T-helper 1 cell treated with Interleukin-12 subunit alpha and Interleukin-12 subunit beta and Interleukin-4 antibody, amounts not matched to agents 30 ng/mL and 1 ng/mL, for 36 hours (primary cell): ENCODE data around the gene ANKRD33. TPM values are rescaled to one million over a fixed set of nuclear protein-coding genes. Genes with fewer than 3 reads are reported as not detected.

ENCODE experiments used
- intact Hi-C: fragments of 100-400 bp; cut with micrococcal nuclease; formaldehyde crosslinking; loops from one replicate; pipeline ENCODE4 v1.15.1; 2024
- total RNA-seq: library from RNA; stranded (reverse); gene quantifications from 2 replicates; pipeline ENCODE4 v1.2.3, GENCODE V29; 2022

ANKRD33 gene
- total RNA-seq, 1 donor from 2014 or later = not detected

- intact Hi-C loops = no loop called here
Measured at GRCh38 chr12:51874000-51874399, 13.9 kb upstream of the ANKRD33 start.

GRCh38 chr12:51874486-51874885 is 13.4 kb upstream of the ANKRD33 start:
- intact Hi-C loops = no loop called here

- intact Hi-C loops = no loop called here
Measured at GRCh38 chr12:51879102-51879501, 8.8 kb upstream of the ANKRD33 start.

DNA sequence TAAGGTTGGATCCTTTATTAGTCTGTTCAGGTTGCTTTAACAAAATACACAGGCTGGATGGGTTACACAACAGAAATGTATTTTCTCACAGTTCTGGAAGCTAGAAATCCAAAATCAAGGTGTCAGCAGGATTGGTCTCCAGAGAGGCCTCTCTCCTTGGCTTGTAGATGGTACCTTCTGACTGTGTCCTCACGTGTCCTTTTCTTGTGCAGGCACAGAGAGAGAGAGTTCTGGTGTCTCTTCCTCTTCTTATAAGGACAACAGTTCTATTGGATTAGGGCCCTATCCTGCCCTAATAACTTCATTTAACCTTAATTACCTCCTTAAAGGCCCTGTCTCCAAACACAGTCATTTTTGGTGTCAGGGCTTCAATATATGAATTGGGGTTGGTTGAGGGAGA is 4.6 kb upstream of the ANKRD33 start:
- intact Hi-C loops = no loop called here

DNA sequence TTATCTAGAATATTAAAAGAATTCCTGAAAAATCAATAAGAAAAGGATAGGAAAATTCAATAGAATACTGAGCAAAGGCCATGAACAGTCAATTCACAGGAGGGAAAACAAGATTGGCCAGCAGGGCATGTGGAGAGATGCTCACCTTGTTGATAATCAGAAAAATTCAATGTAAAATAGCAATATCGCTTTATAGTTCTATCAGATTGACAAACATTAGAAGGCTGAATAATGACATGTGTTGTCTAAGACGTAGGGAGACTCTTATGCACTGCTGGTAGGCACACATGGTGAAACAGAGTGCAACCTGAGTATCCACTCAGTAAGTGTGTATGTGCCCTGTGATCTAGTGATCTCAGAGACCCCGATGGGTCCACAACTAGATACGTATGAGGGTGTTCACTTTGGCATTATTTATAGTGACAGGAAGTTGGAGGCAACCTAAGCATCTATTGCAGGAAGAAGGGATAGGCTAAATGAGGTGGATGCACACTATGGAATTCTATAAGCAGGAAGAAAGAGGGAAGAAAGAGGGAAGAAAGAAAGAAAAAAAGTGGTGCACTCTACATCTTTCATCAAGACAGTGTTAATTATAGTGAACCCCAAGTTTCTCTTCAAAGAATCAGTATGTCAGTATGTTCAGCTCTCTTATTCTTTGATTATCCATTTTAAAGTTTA is 3.8 kb upstream of the ANKRD33 start:
- intact Hi-C loops = no loop called here

- intact Hi-C loops = loop anchor here (5.0 kb wide), 1 partner anchor 88 kb away; no protein-coding TSS in a partner anchor
Measured at GRCh38 chr12:51884676-51885229, 3.1 kb upstream of the ANKRD33 start.

DNA sequence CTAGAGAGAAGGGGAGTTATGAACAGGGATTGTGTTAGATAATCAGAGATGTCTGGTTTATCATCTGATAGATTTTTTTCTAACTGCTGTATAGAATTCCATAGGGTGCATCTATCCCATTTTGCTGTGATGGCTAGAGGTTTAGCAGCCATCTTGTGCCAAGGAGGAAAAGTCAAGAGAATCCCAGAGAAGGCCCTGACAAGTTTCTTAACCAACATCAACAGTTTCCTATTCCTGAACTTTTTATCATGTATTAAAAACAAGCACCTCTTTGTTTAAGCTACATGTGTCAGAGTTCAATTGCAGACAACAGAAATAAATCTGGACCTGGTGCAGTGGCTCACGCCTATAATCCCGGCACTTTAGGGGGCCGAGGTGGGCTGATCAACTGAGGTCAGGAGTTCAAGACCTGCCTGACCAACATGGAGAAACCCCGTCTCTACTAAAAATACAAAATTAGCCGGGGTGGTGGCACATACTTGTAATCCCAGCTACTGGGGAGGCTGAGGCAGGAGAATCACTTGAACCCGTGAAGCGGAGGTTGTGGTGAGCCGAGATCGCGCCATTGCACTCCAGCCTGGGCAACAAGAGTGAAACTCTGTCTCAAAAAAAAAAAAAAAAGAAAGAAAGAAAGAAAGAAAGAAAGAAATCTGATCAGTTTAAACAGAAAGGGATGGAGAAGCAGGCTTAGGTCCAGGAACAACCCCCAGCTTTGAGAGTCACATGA is 2.4 kb upstream of the ANKRD33 start:
- intact Hi-C loops = loop anchor here (5.0 kb wide), 1 partner anchor 87 kb away; no protein-coding TSS in a partner anchor

GRCh38 chr12:51886021-51886710 is 1.7 kb upstream of the ANKRD33 start:
- intact Hi-C loops = loop anchor here (5.0 kb wide), 1 partner anchor 86 kb away; no protein-coding TSS in a partner anchor

DNA sequence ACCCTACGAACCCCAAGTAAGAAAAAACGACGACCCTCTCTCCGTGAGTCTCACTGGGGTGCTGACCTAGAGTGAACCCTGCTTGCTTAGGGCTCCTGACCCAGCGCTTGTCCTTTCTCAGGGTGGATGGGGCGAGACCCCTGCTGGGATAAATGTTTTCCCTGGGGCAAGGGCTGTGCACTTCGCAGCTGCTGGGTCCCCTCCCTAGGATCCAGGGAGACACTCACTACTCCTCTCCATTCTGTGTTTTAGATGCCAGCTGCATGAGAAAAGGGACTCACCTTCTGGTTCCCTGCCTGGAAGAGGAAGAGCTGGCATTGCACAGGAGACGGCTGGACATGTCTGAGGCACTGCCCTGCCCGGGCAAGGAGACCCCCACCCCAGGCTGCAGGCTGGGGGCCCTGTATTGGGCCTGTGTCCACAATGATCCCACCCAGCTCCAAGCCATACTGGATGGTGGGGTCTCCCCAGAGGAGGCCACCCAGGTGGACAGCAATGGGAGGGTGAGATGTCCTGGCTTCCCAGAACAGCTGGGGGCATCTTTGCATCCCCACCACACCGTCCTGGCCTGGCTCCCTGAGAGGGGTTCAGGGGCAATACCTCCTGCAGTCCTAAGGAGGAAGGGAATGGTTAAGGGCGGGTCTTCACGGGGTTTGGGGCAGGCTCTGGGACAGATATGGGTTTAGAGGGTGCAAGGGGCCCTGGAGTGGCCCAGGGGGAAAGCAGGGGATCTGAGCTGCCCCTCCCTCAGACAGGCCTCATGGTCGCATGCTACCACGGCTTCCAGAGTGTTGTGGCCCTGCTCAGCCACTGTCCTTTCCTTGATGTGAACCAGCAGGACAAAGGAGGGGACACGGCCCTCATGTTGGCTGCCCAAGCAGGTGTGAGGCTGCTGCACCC is 663 bp downstream of the ANKRD33 start:
- intact Hi-C loops = loop anchor here (5.0 kb wide), 1 partner anchor 84 kb away; no protein-coding TSS in a partner anchor

DNA sequence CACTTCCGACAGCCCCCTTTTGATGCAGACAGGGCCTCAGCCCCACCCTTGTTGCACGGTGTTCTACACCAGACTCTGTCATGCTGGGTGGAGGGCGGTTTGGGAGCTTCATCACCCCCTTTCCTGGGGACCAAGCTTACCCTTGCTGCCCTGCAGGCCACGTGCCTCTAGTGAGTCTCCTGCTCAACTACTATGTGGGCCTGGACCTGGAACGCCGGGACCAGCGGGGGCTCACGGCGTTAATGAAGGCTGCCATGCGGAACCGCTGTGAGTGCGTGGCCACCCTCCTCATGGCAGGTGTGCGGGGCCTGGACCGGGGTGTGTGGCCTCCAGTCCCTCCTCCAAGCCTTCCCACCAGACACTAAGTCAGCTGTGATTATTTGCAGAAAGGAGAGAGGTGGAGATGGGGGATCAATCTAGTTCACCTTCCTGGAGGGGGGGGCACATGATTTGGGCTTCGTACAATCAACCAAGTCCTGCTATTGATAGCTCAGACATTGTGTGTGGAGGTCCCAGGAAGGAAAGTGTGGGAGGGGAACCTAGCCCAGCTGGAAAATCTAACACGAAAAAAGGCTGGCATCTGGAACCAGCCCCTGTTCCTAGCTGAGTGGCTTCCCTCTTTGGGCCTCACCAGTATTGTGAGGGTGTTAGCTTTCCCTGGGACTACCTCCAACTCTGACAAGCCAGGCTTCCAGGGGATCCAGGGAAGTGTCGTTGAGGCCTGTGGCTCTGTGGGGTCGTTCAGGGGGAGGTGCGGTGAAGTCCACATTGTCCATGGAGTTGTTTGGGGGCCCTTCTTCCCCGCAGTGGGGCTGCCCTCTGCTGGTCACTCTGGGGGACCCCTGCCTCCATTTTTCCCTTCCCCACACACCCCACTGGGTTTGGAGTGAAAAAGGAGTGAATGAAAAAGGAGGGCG is 1.6 kb downstream of the ANKRD33 start:
- intact Hi-C loops = loop anchor here (5.0 kb wide), 1 partner anchor 83 kb away; no protein-coding TSS in a partner anchor

GRCh38 chr12:51890133-51890464 is 2.2 kb downstream of the ANKRD33 start:
- intact Hi-C loops = no loop called here

DNA sequence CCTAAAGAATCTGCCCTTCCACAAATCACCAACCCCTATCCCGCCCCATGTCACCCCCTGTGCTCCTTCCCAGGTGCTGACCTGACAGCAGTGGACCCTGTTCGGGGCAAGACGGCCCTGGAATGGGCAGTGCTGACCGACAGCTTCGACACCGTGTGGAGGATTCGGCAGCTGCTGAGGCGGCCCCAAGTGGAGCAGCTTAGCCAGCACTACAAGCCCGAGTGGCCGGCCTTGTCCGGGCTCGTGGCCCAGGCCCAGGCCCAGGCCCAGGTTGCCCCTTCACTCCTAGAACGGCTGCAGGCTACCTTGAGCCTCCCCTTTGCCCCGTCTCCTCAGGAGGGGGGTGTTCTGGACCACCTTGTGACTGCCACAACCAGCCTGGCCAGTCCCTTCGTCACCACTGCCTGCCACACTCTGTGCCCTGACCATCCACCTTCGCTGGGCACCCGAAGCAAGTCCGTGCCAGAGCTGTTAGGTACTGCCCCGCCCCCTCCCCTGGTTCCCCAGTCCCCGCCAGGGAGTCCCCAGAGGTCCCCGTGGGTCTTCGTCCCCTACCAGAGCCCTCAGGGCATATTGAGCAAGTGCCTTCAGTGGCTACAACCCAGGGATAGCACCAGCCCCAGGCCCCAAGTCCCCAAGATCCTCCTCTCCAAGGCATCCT is 2.7 kb downstream of the ANKRD33 start:
- intact Hi-C loops = no loop called here

DNA sequence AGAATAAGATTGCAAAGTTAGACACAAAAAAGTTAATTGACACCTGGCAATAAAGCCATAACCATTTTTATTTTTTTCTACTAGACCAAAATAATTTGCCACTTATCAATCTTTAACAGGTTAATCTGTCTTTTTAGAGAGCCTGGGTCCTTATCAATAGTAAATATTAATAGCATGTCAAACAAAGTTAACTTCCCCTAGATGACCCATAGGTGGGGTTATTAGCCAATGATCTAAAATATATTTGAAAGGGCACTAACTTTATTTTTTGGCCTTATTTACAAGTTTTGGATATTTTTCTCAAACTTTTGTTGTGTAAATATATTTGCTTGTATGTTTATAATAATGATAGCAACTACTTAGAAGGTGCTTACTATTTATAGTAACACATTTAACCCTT is 3.9 kb downstream of the ANKRD33 start:
- intact Hi-C loops = no loop called here

DNA sequence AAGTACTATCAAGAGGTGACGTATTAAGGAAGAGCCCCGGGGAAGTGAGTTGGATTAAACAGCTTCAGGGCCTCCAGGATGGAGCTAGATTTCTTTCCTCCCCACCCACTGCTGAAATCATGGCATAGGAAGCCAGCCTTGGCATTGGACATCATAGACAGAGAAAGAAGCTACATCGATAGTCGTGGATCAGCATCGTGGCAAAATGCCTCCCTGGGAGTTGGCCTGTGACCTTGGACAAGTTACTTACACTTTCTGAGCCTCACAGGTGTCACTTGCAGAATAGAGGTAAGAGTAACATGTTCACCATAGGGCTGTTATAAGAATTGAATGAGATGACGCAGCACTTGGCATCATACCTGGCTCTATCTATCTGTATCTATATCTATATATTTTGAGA is 5.9 kb downstream of the ANKRD33 start:
- intact Hi-C loops = no loop called here

GRCh38 chr12:51895378-51896135 is 7.7 kb downstream of the ANKRD33 start:
- intact Hi-C loops = no loop called here

DNA sequence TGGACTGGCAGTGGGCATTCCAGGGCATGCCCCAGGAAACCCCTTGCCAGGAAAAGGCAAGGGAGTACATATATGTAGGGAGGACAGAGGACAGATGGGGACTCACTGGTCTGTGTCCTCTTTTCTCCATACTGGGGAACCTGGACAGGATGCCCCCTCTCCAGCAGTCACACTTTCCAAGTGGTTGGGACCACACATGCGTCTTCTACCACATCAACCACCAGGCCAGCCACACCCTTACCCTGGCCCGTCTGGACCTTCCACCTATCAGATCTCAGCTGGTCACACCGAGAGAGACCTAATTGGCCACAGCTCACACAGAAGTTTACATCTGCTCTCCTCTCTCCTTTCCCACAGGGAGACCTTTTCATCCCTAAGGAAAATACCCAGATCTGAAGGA is 8.3 kb downstream of the ANKRD33 start:
- intact Hi-C loops = no loop called here

- intact Hi-C loops = no loop called here
Measured at GRCh38 chr12:51897181-51897580, 9.3 kb downstream of the ANKRD33 start.

- intact Hi-C loops = no loop called here
Measured at GRCh38 chr12:51898506-51898905, 10.6 kb downstream of the ANKRD33 start.
